PC-3 (cell line): ENCODE data around the gene TTBK2. TPM values are rescaled to one million over a fixed set of nuclear protein-coding genes. Genes with fewer than 3 reads are reported as not detected.

Source experiments
- ATAC-seq: fragments of 200-7000 bp; cut with Tn5 transposase; 2 replicates; pipeline ENCODE4 v1.9.1; 2020; ENCODE audit warnings: mild to moderate bottlenecking, moderate library complexity
- BruUV-seq: library from RNA; stranded (reverse); fragments of 400-500 nt; replicated peaks from 2 replicates; lab custom pipeline; 2021; lab: Mats Ljungman, UMichigan
- CTCF ChIA-PET: fragments of 300-600 bp; sonication (Branson Sonifier 250); formaldehyde crosslinking; loops from one replicate; lab custom pipeline; 2022; ENCODE audit warnings: antibody characterized with exemption; lab: Charles Lee
- POLR2A ChIA-PET: fragments of 300-600 bp; sonication (Branson Sonifier 250); formaldehyde crosslinking; loops from one replicate; lab custom pipeline; 2022; ENCODE audit warnings: antibody characterized with exemption; ENCODE audit not compliant: unreplicated experiment; lab: Charles Lee
- DNase-seq: peaks from one replicate; pipeline ENCODE4 v3.0.0-alpha.2; 2015
- H2AFZ ChIP-seq: fragments of 300-600 bp; sonication (generic); 2 replicates; pipeline ENCODE4 v1.6.0; 2016; ENCODE audit warnings: antibody characterized with exemption, low read length
- H3F3A ChIP-seq: fragments of 300-600 bp; sonication (generic); one replicate; pipeline ENCODE4 v1.6.0; 2017; ENCODE audit warnings: antibody characterized with exemption, low read length, control low read depth, mild to moderate bottlenecking; ENCODE audit not compliant: unreplicated experiment
- H3K27ac ChIP-seq: fragments of 300-600 bp; sonication (generic); 2 replicates; pipeline ENCODE4 v1.5.1; 2016; ENCODE audit warnings: mild to moderate bottlenecking, low read length
- H3K27me3 ChIP-seq: fragments of 300-600 bp; sonication (generic); 2 replicates; pipeline ENCODE4 v1.6.1; 2016; ENCODE audit warnings: low read length, mixed read lengths
- H3K36me3 ChIP-seq: fragments of 300-600 bp; sonication (generic); 2 replicates; pipeline ENCODE4 v1.6.1; 2016; ENCODE audit warnings: low read depth, mixed run types, low read length, mixed read lengths
- H3K4me1 ChIP-seq: fragments of 300-600 bp; sonication (generic); 2 replicates; pipeline ENCODE4 v1.5.1; 2016; ENCODE audit warnings: low read length; ENCODE audit not compliant: insufficient read depth
- H3K4me2 ChIP-seq: fragments of 300-600 bp; sonication (generic); 2 replicates; pipeline ENCODE4 v1.6.0; 2016; ENCODE audit warnings: low read length
- H3K4me3 ChIP-seq: fragments of 300-600 bp; sonication (generic); 2 replicates; pipeline ENCODE4 v1.5.1; 2016; ENCODE audit warnings: mild to moderate bottlenecking, low read length, mixed read lengths
- H3K79me2 ChIP-seq: fragments of 300-600 bp; sonication (generic); 2 replicates; pipeline ENCODE4 v1.6.1; 2017; ENCODE audit warnings: low read length, mixed read lengths
- H3K9ac ChIP-seq: fragments of 300-600 bp; sonication (generic); 2 replicates; pipeline ENCODE4 v1.6.0; 2016; ENCODE audit warnings: mild to moderate bottlenecking, low read length
- H3K9me2 ChIP-seq: fragments of 300-600 bp; sonication (generic); replicated peaks from 2 replicates; pipeline ENCODE4 v1.6.1; 2016; ENCODE audit warnings: mixed run types, low read length, mixed read lengths
- H3K9me3 ChIP-seq: fragments of 300-600 bp; sonication (generic); 2 replicates; pipeline ENCODE4 v1.6.1; 2016; ENCODE audit warnings: low read length, mixed read lengths
- H4K20me1 ChIP-seq: fragments of 300-600 bp; sonication (generic); 2 replicates; pipeline ENCODE4 v1.6.1; 2016; ENCODE audit warnings: low read length, mixed read lengths
- CTCF ChIP-seq: fragments of 300-600 bp; sonication (generic); conservative IDR thresholded peaks from 2 replicates; pipeline ENCODE4 v1.5.1; 2017; ENCODE audit warnings: antibody characterized with exemption, low read depth, mild to moderate bottlenecking, low read length
- EZH2 ChIP-seq: fragments of 300-600 bp; sonication (generic); IDR thresholded peaks from one replicate; pipeline ENCODE4 v1.6.1; 2017; ENCODE audit warnings: antibody characterized with exemption, mild to moderate bottlenecking, low read length; ENCODE audit not compliant: unreplicated experiment
- EZH2phosphoT487 ChIP-seq: fragments of 300-600 bp; sonication (generic); IDR thresholded peaks from 2 replicates; pipeline ENCODE4 v1.6.1; 2018; ENCODE audit warnings: mild to moderate bottlenecking, antibody characterized with exemption, low read length, borderline replicate concordance
- intact Hi-C: fragments of 100-400 bp; cut with micrococcal nuclease; formaldehyde crosslinking; loops from 2 replicates; pipeline ENCODE4 v1.9.0; 2023
- total RNA-seq: library from RNA; depleted of rRNA; stranded (reverse); fragments of >200 nt; gene quantifications from 2 replicates; pipeline ENCODE4 v1.2.3, GENCODE V29; 2014

The TTBK2 gene
- total RNA-seq, 1 experiment from 2014 or later: 3.5 TPM

- BruUV-seq: no TSS peak
- no peaks in the 10 kb centered on the region for H3K9me3 ChIP-seq
- CTCF ChIA-PET: no interaction called here
These were observed 619 bp downstream of the TTBK2 start for GRCh38 chr15:42919799-42920518.

GRCh38 chr15:42919308-42919707 is 1.3 kb downstream of the TTBK2 start:
- Histone ChIP-seq H3K79me2 (peaks cover 24% of the 10 kb centered on the region; the same call in 1 of the 2 replicates), H3K4me1 (peaks cover 21% of the 10 kb centered on the region), H3K27ac (no peak overlapping the region), H3K9me2 (no peaks in the 10 kb centered on the region), H3K9me3 (no peaks in the 10 kb centered on the region), H3K36me3 (no peaks in the 10 kb centered on the region), H3K9ac (no peak overlapping the region; the same call in 1 of the 2 replicates), H3K4me2 (peak overlapping the region; percentile 84), H3K4me3 (peak overlapping the region; percentile 74), H3F3A (no peaks in the 10 kb centered on the region), H4K20me1 (no peaks in the 10 kb centered on the region), H2AFZ (peak overlapping the region; percentile 84), H3K27me3 (no peaks in the 10 kb centered on the region)
- DNase-seq (no peak), ATAC-seq (no peak)
- intact Hi-C loops: loop anchor here (5.0 kb wide), 1 partner anchor 57 kb away; no protein-coding TSS in a partner anchor
- TSS peak; percentile 61 for BruUV-seq
- POLR2A ChIA-PET: no interaction called here
- no peak for TF ChIP-seq CTCF
- TF ChIP-seq EZH2phosphoT487: no peak
- TF ChIP-seq EZH2: no peak
- CTCF ChIA-PET: interaction anchor here (0.7 kb wide), 1 partner anchor 366 kb away, joined by 5 read pairs; no protein-coding TSS in a partner anchor

More at GRCh38 chr15:42919799-42920518, 619 bp downstream of the TTBK2 start:
- POLR2A ChIA-PET: no interaction called here
- Histone ChIP-seq H3K27me3 (no peaks in the 10 kb centered on the region), H2AFZ (peak overlapping the region; percentile 84), H3K9me2 (no peaks in the 10 kb centered on the region), H3K79me2 (peaks cover 24% of the 10 kb centered on the region; the same call in 1 of the 2 replicates), H3K4me1 (peaks cover 21% of the 10 kb centered on the region), H3K27ac (no peak overlapping the region), H3K36me3 (no peaks in the 10 kb centered on the region), H3K4me3 (peak overlapping the region; percentile 74), H3K4me2 (peak overlapping the region; percentile 84), H3K9ac (peak overlapping the region; percentile 7; the same call in 1 of the 2 replicates), H3F3A (no peaks in the 10 kb centered on the region), H4K20me1 (no peaks in the 10 kb centered on the region)
- ATAC-seq (peak; percentile 26), DNase-seq (peak; percentile 35)
- TF ChIP-seq CTCF (no peak), EZH2 (no peak), EZH2phosphoT487 (no peak)
- intact Hi-C loops: loop anchor here (5.0 kb wide), 1 partner anchor 58 kb away; no protein-coding TSS in a partner anchor

GRCh38 chr15:42918047-42918446 is 2.5 kb downstream of the TTBK2 start:
- no peaks in the 10 kb centered on the region for H3K9me2 ChIP-seq
- H3K4me1 ChIP-seq: peaks cover 21% of the 10 kb centered on the region
- H3K79me2 ChIP-seq: peaks cover 24% of the 10 kb centered on the region; the same call in 1 of the 2 replicates
- POLR2A ChIA-PET: interaction anchor here (0.6 to 0.7 kb wide), 2 partner anchors 203 to 204 kb away, joined by 5 to 7 read pairs; no protein-coding TSS in a partner anchor
- no peak overlapping the region for H2AFZ ChIP-seq
- no peaks in the 10 kb centered on the region for H3K27me3 ChIP-seq
- BruUV-seq: no TSS peak
- no peaks in the 10 kb centered on the region for H3K36me3 ChIP-seq
- no peaks in the 10 kb centered on the region for H3K9me3 ChIP-seq
- TF ChIP-seq CTCF: no peak
- TF ChIP-seq EZH2phosphoT487: no peak
- peak overlapping the region; percentile 74; the same call in 1 of the 2 replicates for H3K4me3 ChIP-seq
- intact Hi-C loops: loop anchor here (5.0 kb wide), 1 partner anchor 56 kb away; no protein-coding TSS in a partner anchor
- H3F3A ChIP-seq: no peaks in the 10 kb centered on the region
- H4K20me1 ChIP-seq: no peaks in the 10 kb centered on the region
- CTCF ChIA-PET: no interaction called here
- no peak overlapping the region for H3K9ac ChIP-seq
- no peak for ATAC-seq
- H3K4me2 ChIP-seq: peak overlapping the region; percentile 84
- no peak for DNase-seq
- H3K27ac ChIP-seq: no peak overlapping the region
